Measurements from ENCODE around the gene OR4K1. TPM values are rescaled to one million over a fixed set of nuclear protein-coding genes. Genes with fewer than 3 reads are reported as not detected.
"Not testable (repeated sequence)": the region's sequence is repeated elsewhere in the genome, so short reads cannot be mapped to it uniquely, and the experiment has no call there.

Gene OR4K1, protein sequence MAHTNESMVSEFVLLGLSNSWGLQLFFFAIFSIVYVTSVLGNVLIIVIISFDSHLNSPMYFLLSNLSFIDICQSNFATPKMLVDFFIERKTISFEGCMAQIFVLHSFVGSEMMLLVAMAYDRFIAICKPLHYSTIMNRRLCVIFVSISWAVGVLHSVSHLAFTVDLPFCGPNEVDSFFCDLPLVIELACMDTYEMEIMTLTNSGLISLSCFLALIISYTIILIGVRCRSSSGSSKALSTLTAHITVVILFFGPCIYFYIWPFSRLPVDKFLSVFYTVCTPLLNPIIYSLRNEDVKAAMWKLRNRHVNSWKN
- not detected for total RNA-seq

DNA sequence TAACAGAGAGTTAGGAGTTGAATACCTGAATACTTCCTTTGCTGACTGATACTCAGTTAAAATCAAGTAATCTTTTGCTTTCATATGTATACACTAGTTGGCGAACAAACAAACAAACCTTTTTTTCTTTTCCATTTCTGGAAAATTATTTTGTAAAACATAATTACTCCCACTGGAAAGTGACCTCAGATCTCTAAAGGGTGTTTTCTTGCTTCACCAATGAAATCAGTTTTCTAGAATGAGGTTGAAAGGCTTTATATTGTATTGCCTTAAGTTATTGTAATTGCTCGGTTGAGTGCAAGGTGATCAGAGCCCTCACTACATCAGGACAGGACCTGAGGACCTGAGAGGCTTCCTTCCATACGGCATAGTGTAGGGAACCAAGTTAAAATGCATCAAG lies at the start of gene OR4K1:
OR4K1 (plus strand) TSS at position 301 of the 400 bp plus-strand sequence. CDS start 4,750 bp downstream, outside the sequence.
- POLR2A ChIA-PET, result no interaction called here

DNA sequence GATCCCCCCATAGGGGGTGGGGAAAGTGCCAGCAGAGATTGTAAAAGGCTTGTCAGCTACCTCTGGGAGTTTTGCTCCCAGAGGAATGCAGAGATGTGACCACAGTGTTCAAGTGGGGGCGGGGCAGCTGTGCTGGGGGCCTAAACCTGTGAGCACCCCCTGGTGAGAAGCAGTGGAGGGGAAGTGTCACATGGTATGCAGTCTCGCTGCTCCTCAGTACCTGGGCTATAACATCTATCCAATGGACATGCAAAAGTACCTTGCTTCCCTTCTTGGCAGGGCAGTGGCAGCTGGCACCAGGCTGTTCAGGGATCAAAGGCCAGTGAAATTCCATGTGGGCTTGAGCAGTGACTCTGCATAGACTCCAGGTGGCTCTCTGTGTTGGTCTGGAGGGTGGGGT lies 35.4 kb upstream of the OR4K1 start:
- ChIA-PET POLR2A (no interaction called here), CTCF (no interaction called here)

More for the DNA sequence above, at the start of gene OR4K1:
- CTCF ChIA-PET, result no interaction called here

DNA sequence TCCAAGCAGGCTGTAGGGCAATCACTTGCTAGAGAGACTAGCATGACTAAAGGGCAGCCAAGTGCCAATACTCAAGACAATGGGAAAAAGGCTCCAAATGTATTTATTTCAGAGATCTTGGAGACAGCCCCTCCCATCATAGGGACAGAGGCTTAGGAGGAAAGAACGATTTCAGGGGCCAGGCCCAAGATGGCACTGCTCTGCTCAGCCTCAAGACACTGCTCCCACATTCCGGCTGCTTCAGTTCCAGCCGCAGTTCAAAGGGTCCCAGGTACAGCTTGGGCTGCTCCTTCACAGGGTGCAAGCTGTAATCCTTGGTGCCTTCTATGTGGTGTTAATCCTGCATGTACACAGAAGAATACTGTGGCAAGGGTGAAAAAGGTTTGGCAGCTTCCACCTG lies 29.7 kb upstream of the OR4K1 start:
- POLR2A ChIA-PET, result no interaction called here
- CTCF ChIA-PET, result no interaction called here

DNA sequence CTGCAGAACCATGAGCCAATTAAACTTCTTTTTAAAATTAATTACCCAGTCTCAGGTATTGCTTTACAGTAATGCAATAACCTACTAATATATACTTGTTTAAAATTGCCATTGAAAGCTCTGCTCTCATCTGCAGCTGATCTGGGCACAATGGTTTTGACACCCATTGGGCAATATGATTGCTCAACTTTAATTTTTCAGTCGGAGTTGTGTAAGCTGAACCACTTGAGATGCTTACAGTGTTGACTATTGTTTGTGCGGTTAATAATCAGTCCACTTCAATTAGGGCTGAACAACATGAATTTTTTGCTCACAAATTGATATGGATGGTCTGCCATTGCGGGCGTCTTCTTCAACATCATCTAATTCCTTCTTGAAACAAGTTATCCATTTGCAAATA lies 28.3 kb upstream of the OR4K1 start:
- CTCF ChIA-PET, result no interaction called here
- POLR2A ChIA-PET, result no interaction called here

DNA sequence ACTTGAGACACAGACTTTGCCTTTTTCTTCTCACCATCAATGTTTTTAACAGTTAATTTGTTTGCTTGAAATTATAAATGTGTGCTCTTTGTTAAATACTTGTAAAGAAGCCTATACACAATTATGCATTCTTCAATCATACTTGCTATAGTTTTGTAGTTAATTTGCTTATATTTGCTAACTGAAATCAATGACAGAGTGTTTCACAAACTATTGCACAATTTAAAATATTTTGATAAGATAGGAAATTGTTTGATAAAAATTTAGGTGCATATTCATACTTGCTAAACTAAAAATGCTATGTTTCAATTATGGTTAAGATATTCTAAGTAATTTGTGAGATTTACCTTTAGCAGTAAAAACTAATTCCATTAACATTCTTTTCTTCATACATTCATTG lies 24.1 kb upstream of the OR4K1 start:
- ChIA-PET POLR2A (no interaction called here), CTCF (no interaction called here)

DNA sequence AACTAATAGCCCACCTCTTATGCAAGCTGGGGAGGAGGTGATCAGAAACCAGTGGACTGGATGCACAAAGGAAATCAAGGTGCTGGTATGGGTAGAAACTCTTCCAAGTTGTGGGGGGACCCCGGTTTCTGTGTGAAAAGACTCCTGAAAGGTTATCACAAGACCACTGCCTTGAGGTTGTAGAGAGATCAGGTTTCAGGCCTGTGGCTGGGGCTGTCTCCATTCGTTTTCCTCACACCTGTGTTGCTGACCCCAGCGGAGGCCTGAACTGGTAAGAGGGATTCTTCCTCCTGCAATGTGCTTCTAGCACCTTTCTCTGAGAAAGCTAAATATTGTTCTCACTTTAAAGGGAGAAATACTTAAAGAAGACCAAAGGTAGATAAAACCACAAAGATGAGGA lies 19.6 kb upstream of the OR4K1 start:
- POLR2A ChIA-PET, result no interaction called here
- CTCF ChIA-PET, result no interaction called here

DNA sequence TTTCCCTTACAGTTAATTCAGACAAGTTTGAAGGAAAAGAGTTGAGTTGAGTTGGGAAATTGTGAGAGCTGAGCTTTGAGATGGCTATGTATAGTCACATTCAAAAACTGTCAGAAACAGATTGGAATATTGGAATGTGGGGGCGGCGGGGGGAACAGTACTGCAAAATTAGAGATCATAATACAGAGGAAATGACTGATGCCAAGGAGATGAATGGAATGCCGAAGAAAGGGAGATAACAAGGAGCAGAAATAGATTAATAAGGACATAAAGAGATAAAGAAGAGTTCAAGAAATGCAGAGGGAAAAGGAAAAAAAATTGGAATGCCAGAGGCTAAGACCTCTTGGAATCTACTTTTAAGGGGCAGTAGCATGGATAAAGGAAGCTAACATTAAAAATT lies 13.5 kb upstream of the OR4K1 start:
- CTCF ChIA-PET, result no interaction called here

DNA sequence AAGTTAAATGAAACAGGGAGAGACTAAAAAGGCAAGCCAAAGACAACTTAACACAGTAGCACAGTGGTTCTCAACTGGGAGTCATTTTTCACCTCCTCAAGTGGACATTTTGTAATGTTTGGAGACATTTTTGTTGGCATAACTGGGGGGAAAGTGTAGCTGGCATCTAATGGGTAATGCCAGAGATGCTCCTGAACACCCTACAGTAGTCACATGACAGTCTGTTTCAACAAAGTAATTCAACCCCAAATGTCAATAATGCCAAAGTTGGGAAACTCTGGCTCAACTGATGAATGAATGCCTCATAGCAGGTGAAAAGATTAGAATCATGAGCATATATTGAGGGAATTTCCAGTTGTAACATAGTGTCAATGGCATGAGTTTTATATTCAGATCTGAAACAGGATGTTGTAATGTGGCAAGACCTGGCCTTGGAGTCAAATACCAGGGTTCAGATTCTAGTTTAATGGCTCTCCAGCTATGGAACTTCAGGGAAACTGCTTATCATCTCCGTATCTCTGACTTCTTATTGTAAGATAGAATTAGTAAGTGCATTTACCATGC lies 12.7 kb upstream of the OR4K1 start:
- POLR2A ChIA-PET, result no interaction called here
- CTCF ChIA-PET, result no interaction called here

More for the DNA sequence above, 13.5 kb upstream of the OR4K1 start:
- POLR2A ChIA-PET, result interaction anchor here (0.6 kb wide), 1 partner anchor 538 kb away, joined by 9 read pairs; the partner anchor contains the start of gene APEX1

DNA sequence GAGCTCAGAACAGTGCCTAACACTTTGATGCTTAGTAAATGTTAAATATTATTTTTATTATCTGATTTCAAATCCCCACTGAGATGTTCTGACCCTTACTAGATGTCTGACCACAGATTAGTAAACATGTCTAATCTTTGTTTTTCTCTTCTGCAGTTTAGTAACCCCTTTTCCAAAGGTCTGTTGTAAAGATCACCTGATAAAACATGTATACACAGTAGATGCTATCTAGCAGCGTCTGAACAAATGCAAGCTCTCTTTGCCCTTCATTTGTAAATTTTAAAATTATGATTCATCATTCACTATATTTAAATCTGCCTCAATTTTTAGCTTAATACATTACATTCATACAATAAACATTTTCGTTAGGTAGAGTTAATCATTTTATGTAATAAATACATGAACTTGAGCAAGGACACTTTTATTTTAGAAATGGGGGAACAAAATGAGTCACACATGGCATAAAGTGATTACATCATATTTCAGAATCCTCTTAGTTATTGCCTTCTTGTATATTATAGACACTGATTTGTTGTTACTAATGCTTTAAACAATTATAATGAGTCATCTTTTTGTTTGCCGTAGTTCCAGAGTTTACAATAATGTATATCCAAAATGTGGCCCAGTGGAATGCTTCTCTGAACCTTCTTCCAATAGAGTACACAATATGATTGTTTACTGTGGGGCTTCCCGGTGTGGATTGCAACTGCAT lies 12.0 kb upstream of the OR4K1 start:
- ChIA-PET CTCF (no interaction called here), POLR2A (no interaction called here)

DNA sequence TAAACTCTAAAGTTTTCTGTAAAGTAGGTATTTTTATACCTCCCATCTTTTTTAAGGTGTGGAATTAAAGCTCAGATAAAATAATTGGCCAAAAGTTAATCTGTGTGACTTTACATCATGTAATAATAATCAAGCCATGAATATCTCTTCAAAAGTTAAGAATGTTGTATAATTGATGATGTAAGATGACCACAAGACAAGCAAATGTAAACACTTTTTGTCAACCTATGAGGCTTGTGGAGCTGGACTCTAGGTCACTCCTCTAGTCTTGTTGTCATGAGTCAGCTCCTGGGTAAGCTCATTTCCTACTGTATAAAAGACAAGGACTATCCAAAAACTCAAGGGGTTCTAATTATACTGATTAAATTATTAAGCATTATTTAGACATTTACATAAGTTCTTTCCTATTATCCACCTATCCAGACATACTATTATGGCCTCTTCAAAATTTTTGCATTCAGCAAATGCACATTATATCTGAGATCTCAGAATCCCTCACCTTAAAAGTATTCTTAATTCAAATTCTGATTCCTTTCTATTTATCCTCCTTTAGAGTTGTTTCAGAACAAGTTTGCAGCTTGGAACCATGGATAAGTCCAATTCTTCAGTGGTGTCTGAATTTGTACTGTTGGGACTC lies 10.6 kb upstream of the OR4K1 start, which contains the start of gene OR4K5:
OR4K5 (plus strand) TSS at position 587 of the 637 bp plus-strand sequence; CDS start at position 587, 0 bp downstream.
- ChIA-PET CTCF (no interaction called here), POLR2A (no interaction called here)

DNA sequence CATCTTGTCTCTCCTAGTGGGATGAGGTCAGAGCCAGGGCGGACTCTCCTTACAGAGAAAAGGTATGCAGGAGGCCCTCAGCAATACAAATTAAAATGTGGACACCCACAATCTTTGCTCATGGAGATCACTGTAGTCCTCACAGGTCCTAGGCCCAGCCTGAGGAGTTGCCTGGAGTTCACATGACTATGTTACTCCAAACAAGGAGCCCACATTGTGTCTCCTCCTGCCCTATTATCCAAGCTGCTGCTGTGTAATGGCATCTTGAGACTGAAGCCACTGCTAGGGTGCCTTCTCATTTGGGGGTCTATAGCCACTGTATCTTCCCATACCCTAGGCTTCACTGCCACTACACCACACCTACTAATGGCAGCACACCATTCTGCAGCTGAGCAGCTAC lies 11.0 kb downstream of the OR4K1 start:
- POLR2A ChIA-PET, result no interaction called here
- CTCF ChIA-PET, result no interaction called here

DNA sequence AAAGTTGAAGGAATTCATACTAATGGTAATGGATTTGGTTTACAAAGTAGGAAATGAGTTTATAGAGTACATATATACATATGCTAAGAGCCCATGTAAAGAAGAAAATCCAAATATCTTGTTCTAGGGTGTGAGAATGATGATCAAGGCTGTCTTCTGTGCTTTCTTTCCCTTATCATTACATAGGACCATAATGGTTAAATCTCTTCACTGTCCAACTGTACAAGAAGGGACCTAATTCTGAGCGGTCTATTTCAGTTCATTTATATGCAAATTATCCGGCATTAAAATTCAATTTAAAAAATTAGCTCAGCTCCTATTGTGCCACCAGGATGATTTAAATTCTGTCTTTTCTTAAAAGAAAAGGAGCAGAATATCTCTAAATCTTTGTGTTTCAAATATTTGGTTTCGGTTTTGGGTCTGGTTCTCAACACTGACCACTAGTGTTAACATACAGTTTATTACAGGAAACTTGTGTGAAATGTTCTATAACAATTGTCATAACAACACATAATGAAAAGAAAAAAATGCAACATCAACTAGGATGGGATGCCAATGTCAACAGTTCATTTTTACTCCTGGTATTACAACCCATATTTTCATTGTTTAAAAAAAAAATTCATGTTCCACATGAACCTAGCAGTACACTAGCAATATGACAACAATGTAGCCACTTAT lies 16.8 kb downstream of the OR4K1 start:
- ChIA-PET CTCF (no interaction called here), POLR2A (no interaction called here)

DNA sequence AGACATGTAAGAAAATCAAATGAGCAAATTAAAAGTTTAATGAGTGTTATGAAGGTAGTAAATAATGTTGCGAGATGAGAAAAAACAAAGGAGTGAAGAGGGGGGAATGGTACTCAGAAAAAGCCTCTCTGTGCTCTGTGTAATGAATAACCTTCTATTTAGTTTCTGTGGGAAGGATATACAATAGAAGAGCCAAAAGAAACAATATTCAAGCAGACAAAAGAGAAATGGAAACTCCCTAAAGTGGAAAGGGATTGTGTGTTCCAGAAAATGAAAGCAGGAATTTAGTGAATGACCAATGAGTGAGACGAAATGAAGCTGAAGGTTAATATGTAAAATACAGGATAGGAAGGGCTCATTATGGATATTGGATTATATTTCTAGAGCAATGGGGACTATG lies 18.5 kb downstream of the OR4K1 start:
- ChIA-PET CTCF (no interaction called here), POLR2A (no interaction called here)

DNA sequence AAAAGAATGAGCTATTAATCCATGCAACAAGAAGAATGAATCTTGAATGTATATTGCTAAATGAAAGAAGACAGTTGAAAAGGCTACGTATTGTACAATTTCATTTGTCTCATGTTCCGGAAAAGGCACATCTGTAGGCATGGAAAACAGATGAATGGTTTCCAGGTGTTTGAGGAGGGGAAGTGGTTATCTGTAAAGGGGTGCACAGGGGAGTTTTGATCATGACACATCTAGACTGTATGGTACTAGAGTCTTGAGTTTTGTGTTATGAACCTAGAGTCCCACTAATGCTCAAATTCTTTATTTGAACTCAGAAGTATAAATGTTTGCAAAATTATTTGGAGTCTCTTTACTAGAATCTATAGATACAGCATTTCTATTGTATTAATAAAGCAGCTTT lies 39.0 kb downstream of the OR4K1 start:
- CTCF ChIA-PET, POLR2A ChIA-PET: not testable (repeated sequence)

DNA sequence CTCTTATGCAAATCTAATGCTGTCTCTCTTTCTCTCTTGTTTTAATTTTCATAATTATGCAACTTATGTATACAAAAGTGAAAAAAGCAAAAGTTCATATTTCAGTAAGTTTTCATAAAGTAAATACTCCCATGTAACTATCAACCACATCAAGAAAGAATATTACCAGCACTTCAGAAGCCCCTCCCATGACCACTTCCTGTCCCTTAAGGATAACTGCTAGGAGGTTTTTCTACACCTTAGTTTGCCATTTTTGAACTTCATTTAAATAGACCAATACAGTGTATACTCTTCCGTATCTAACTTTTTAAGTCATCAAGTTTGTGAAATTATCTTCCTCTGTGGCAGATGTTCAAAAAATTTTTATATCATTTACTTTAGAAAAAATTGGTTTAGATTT lies 44.1 kb downstream of the OR4K1 start:
- POLR2A ChIA-PET, result no interaction called here
- CTCF ChIA-PET, result no interaction called here

DNA sequence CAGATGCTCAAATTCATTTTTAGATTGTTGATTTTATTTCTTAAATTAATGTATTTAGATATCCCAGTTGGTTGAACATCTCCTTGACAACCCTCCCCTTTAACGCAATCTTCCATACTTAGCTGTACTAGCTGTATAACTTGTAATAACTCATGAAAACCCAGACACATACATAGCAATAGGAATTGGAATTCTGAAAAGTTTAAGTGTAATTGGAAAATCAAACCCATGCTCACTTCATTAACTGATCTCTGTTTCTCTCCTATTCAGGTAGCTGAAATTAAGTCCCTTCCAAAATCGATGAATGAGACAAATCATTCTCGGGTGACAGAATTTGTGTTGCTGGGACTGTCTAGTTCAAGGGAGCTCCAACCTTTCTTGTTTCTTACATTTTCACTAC lies 44.6 kb downstream of the OR4K1 start, which contains the start of gene OR4K15:
OR4K15 (plus strand) TSS at position 301 of the 400 bp plus-strand sequence; CDS start at position 301, 0 bp downstream.
- ChIA-PET POLR2A (no interaction called here), CTCF (no interaction called here)

All from activated CD8-positive, alpha-beta memory T cell treated with anti-CD3 and anti-CD28 coated beads for 36 hours (primary cell).